Tibial nerve (tissue), 4 donors: ENCODE measurements around the gene EPHA6. TPM values are rescaled to one million over a fixed set of nuclear protein-coding genes. Genes with fewer than 3 reads are reported as not detected.

Experiments used
- DNase-seq, 2 donors: peaks; one replicate each; pipeline ENCODE4 v3.0.0-alpha.2; 2019; ENCODE audit warnings: low spot score in 2 of 2
- H3K27ac ChIP-seq, 4 donors: fragments of 200-600 bp; sonication (generic) in 3 of 4; one replicate each; pipeline ENCODE4 v1.5.1; 2017 to 2019; ENCODE audit warnings: mild to moderate bottlenecking in 1 of 4
- H3K27me3 ChIP-seq, 2 donors: fragments of 200-600 bp; sonication (generic) in 1 of 2; one replicate each; pipeline versions ENCODE4 v1.5.1 to v1.6.0; 2017 to 2019
- H3K36me3 ChIP-seq, 3 donors: fragments of 200-600 bp; sonication (generic); one replicate each; pipeline ENCODE4 v1.5.1; 2018 to 2019
- H3K4me1 ChIP-seq, 4 donors: fragments of 200-600 bp; sonication (generic) in 3 of 4; one replicate each; pipeline ENCODE4 v1.5.1; 2017 to 2019
- H3K4me3 ChIP-seq, 4 donors: fragments of 200-600 bp; sonication (generic) in 3 of 4; one replicate each; pipeline ENCODE4 v1.5.1; 2017 to 2019; ENCODE audit warnings: mild to moderate bottlenecking in 1 of 4, moderate library complexity in 1 of 4
- H3K9me3 ChIP-seq, 4 donors: fragments of 200-600 bp; sonication (generic) in 3 of 4; one replicate each; pipeline ENCODE4 v1.5.1; 2017 to 2019
- CTCF ChIP-seq, 5 experiments: fragments of 200-600 bp in 3 of 5; fragments of 450-650 bp in 2 of 5; sonication (generic) in 3 of 5; IDR thresholded peaks; one replicate each; pipeline ENCODE4 v1.5.1; 2016 to 2019; ENCODE audit warnings: antibody characterized with exemption in 5 of 5, mild to moderate bottlenecking in 3 of 5, moderate library complexity in 2 of 5
- EP300 ChIP-seq, 2 donors: sonication (generic); formaldehyde crosslinking; IDR thresholded peaks; one replicate each; pipeline ENCODE4 v1.6.1; 2017; ENCODE audit warnings: antibody characterized with exemption in 2 of 2, mild to moderate bottlenecking in 1 of 2
- POLR2A ChIP-seq, 2 donors: fragments of 450-650 bp; IDR thresholded peaks; one replicate each; pipeline ENCODE4 v1.6.1; 2017; ENCODE audit warnings: antibody characterized with exemption in 2 of 2, mild to moderate bottlenecking in 2 of 2, moderate library complexity in 2 of 2
- WGBS, 2 donors: methylation state at CpG; one replicate each; pipeline ENCODE4 v1.1.5; 2018; 5-methylcytosine and 5-hydroxymethylcytosine counted together
- total RNA-seq, 4 donors: library from RNA; depleted of rRNA; stranded (reverse); fragments of >200 nt; gene quantifications; one replicate each; pipeline ENCODE4 v1.1.0, GENCODE V29; 2016

EPHA6 gene
- total RNA-seq, 4 donors from 2014 or later = 0.30 to 1.3 (median 0.61) TPM

- Histone ChIP-seq H3K36me3 (no peaks in the 10 kb centered on the region), H3K4me3 (no peak overlapping the region), H3K27ac (no peak overlapping the region), H3K9me3 (no peaks in the 10 kb centered on the region), H3K27me3 (no peaks in the 10 kb centered on the region), H3K4me1 (no peaks in the 10 kb centered on the region)
- no peak for TF ChIP-seq EP300 (IDR thresholded peaks at IDR 0.05)
- TF ChIP-seq POLR2A (IDR thresholded peaks at IDR 0.05) = no peak
- TF ChIP-seq CTCF (IDR thresholded peaks at IDR 0.05) = no peak
- DNase-seq = no peak
These were observed 865.8 kb downstream of the EPHA6 start for GRCh38 chr3:97680210-97680609.

GRCh38 chr3:97680696-97681095, 866.3 kb downstream of the EPHA6 start:
- H3K36me3 ChIP-seq = no peaks in the 10 kb centered on the region
- DNase-seq = no peak
- no peak overlapping the region for H3K27ac ChIP-seq
- H3K4me1 ChIP-seq = no peaks in the 10 kb centered on the region
- H3K27me3 ChIP-seq = no peaks in the 10 kb centered on the region
- H3K4me3 ChIP-seq = no peak overlapping the region
- TF ChIP-seq CTCF (IDR thresholded peaks at IDR 0.05) (no peak), POLR2A (IDR thresholded peaks at IDR 0.05) (no peak), EP300 (IDR thresholded peaks at IDR 0.05) (no peak)
- H3K9me3 ChIP-seq = no peaks in the 10 kb centered on the region

DNA sequence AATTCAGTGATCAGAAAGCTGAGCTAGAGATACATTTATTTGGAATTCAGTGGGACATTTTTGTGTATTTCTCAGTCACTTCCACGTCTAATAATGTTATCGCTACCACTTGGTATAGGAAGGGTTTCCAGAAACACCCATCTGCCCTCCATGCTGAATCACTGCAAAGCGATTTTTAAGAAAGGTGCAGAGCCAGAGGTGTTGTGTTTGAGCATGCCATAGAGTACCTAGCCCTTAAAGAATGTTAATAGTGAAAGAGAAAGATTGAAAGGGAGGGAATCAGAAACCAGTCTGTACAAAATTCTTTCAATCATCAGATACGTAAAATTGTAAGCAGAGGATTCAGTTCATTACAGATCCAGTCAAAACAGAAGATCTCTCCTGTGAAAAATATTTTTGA, 870.1 kb downstream of the EPHA6 start:
- 89 to 93% methylated on average over 4 of the region's 4 CpGs for WGBS, 2 donors
- Histone ChIP-seq H3K27ac (no peak overlapping the region), H3K4me1 (no peaks in the 10 kb centered on the region), H3K27me3 (no peaks in the 10 kb centered on the region), H3K36me3 (no peaks in the 10 kb centered on the region), H3K4me3 (no peak overlapping the region), H3K9me3 (no peaks in the 10 kb centered on the region)
- DNase-seq = no peak
- TF ChIP-seq CTCF (IDR thresholded peaks at IDR 0.05) (no peak), POLR2A (IDR thresholded peaks at IDR 0.05) (no peak), EP300 (IDR thresholded peaks at IDR 0.05) (no peak)

DNA sequence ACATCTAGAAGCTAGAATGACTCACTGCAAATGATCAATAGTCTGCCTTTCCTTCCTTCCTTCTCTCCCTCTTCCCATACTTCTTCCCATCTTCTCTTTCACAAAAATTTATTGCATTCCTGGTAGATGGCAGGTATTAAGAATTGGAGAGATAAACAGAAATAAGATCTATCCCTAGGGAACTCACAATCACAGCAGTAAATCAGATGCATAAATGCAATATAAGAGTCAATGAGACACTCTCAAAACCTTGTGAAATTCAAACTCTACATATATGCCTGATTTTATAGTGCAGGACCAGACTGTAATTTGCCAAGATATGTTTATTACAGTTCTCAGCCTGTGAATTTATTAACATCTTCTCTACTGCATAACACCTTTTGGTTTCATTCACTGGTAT, 871.9 kb downstream of the EPHA6 start:
- DNase-seq = no peak
- no peaks in the 10 kb centered on the region for H3K27me3 ChIP-seq
- H3K4me3 ChIP-seq = no peak overlapping the region
- H3K27ac ChIP-seq = no peak overlapping the region
- no peaks in the 10 kb centered on the region for H3K9me3 ChIP-seq
- TF ChIP-seq EP300 (IDR thresholded peaks at IDR 0.05) = no peak
- TF ChIP-seq POLR2A (IDR thresholded peaks at IDR 0.05) = no peak
- TF ChIP-seq CTCF (IDR thresholded peaks at IDR 0.05) = no peak
- no peaks in the 10 kb centered on the region for H3K36me3 ChIP-seq
- no peaks in the 10 kb centered on the region for H3K4me1 ChIP-seq

- no peaks in the 10 kb centered on the region for H3K36me3 ChIP-seq
- 59 to 60% methylated on average over 2 of the region's 2 CpGs for WGBS, 2 donors
- H3K27me3 ChIP-seq = no peaks in the 10 kb centered on the region
- no peaks in the 10 kb centered on the region for H3K4me1 ChIP-seq
- H3K27ac ChIP-seq = no peak overlapping the region
- H3K4me3 ChIP-seq = no peak overlapping the region
- no peaks in the 10 kb centered on the region for H3K9me3 ChIP-seq
- TF ChIP-seq POLR2A (IDR thresholded peaks at IDR 0.05) = no peak
- no peak for TF ChIP-seq CTCF (IDR thresholded peaks at IDR 0.05)
- TF ChIP-seq EP300 (IDR thresholded peaks at IDR 0.05) = no peak
- DNase-seq = no peak
These were observed 873.3 kb downstream of the EPHA6 start for GRCh38 chr3:97687734-97688133.
